IMR-90 (cell line): ENCODE measurements around the gene ODAD3. TPM values are rescaled to one million over a fixed set of nuclear protein-coding genes. Genes with fewer than 3 reads are reported as not detected.

ENCODE experiments used
- ATAC-seq: fragments of 200-7000 bp; cut with Tn5 transposase; 2 replicates; pipeline ENCODE4 v1.9.1; 2020; ENCODE audit warnings: low read depth, mild to moderate bottlenecking, moderate library complexity
- BruUV-seq: library from RNA; stranded (reverse); fragments of 400-500 nt; replicated peaks from 2 replicates; lab custom pipeline; 2021; lab: Mats Ljungman, UMichigan
- CTCF ChIA-PET: fragments of 300-600 bp; formaldehyde crosslinking; extraction: SDS; loops from one replicate; lab custom pipeline; 2021; ENCODE audit warnings: antibody characterized with exemption; lab: Yijun Ruan, JAX
- POLR2A ChIA-PET: fragments of 300-600 bp; sonication (Branson Sonifier 250); formaldehyde crosslinking; loops from one replicate; lab custom pipeline; 2022; ENCODE audit warnings: antibody characterized with exemption; ENCODE audit not compliant: unreplicated experiment; lab: Charles Lee
- DNase-seq: peaks from one replicate; pipeline ENCODE4 v3.0.0; 2013
- H2AFZ ChIP-seq: replicated peaks from 2 replicates; pipeline ENCODE3; 2013; ENCODE audit warnings: low read length, mild to moderate bottlenecking; ENCODE audit not compliant: poor library complexity
- H2AK5ac ChIP-seq: 2 replicates; pipeline ENCODE4 v1.6.1; 2013; ENCODE audit warnings: low read depth, low read length, inconsistent platforms
- H2AK9ac ChIP-seq: replicated peaks from 2 replicates; pipeline ENCODE3; 2013; ENCODE audit warnings: mild to moderate bottlenecking, low read depth, low read length, moderate library complexity; ENCODE audit not compliant: poor library complexity
- H2BK120ac ChIP-seq: 2 replicates; pipeline ENCODE4 v1.6.1; 2013; ENCODE audit warnings: low read depth, low read length, inconsistent platforms
- H2BK15ac ChIP-seq: 3 replicates; pipeline ENCODE4 v1.6.1; 2013; ENCODE audit warnings: low read depth, low read length, inconsistent platforms
- H2BK20ac ChIP-seq: 2 replicates; pipeline ENCODE4 v1.6.1; 2013; ENCODE audit warnings: low read depth, mild to moderate bottlenecking, inconsistent platforms, low read length, moderate library complexity
- H2BK5ac ChIP-seq: 2 replicates; pipeline ENCODE4 v1.6.1; 2013; ENCODE audit warnings: mild to moderate bottlenecking, low read depth, low read length, inconsistent platforms; ENCODE audit not compliant: poor library complexity, severe bottlenecking
- H3K14ac ChIP-seq: replicated peaks from 2 replicates; pipeline ENCODE4 v1.6.1; 2013; ENCODE audit warnings: low read depth, low read length, inconsistent platforms
- H3K18ac ChIP-seq: 2 replicates; pipeline ENCODE4 v1.6.1; 2013; ENCODE audit warnings: low read depth, low read length, control low read depth
- H3K23ac ChIP-seq: 2 replicates; pipeline ENCODE4 v1.6.1; 2013; ENCODE audit warnings: low read depth, low read length, inconsistent platforms
- H3K27ac ChIP-seq: 2 replicates; pipeline ENCODE4 v1.5.1; 2013; ENCODE audit warnings: mild to moderate bottlenecking, control low read depth, low read length; ENCODE audit not compliant: insufficient read depth
- H3K27me3 ChIP-seq: 2 replicates; pipeline ENCODE4 v1.6.1; 2013; ENCODE audit warnings: low read length; ENCODE audit not compliant: control insufficient read depth, insufficient read depth
- H3K36me3 ChIP-seq: 2 replicates; pipeline ENCODE4 v1.6.1; 2013; ENCODE audit warnings: low read length, mixed read lengths; ENCODE audit not compliant: control insufficient read depth, insufficient read depth
- H3K4ac ChIP-seq: 2 replicates; pipeline ENCODE4 v1.6.1; 2013; ENCODE audit warnings: low read depth, low read length, inconsistent platforms
- H3K4me1 ChIP-seq: 2 replicates; pipeline ENCODE4 v1.6.1; 2013; ENCODE audit warnings: low read length, mixed read lengths; ENCODE audit not compliant: control insufficient read depth, insufficient read depth
- H3K4me2 ChIP-seq: 2 replicates; pipeline ENCODE4 v1.6.1; 2013; ENCODE audit warnings: low read depth, mild to moderate bottlenecking, control low read depth, low read length, moderate library complexity
- H3K4me3 ChIP-seq: 2 replicates; pipeline ENCODE4 v1.5.1; 2013; ENCODE audit warnings: low read depth, mild to moderate bottlenecking, control low read depth, low read length, moderate library complexity; ENCODE audit not compliant: insufficient read depth
- H3K56ac ChIP-seq: 2 replicates; pipeline ENCODE4 v1.6.1; 2013; ENCODE audit warnings: low read length, inconsistent platforms; ENCODE audit not compliant: insufficient read depth; ENCODE audit errors: extremely low read depth
- H3K79me1 ChIP-seq, 2 experiments: 2 replicates each; pipeline ENCODE4 v1.6.1; 2013; ENCODE audit warnings: low read length in 2 of 2, inconsistent platforms in 1 of 2, low read depth in 1 of 2
- H3K9ac ChIP-seq: 2 replicates; pipeline ENCODE4 v1.6.1; 2013; ENCODE audit warnings: low read depth, low read length, control low read depth
- H3K9me1 ChIP-seq: 2 replicates; pipeline ENCODE4 v1.6.1; 2013; ENCODE audit warnings: low read length, inconsistent platforms; ENCODE audit not compliant: insufficient read depth
- H3K9me3 ChIP-seq: 2 replicates; pipeline ENCODE4 v1.6.1; 2013; ENCODE audit warnings: low read length; ENCODE audit not compliant: control insufficient read depth, insufficient read depth
- H4K20me1 ChIP-seq: 2 replicates; pipeline ENCODE4 v1.6.1; 2013; ENCODE audit warnings: low read length, inconsistent platforms; ENCODE audit not compliant: insufficient read depth
- H4K5ac ChIP-seq: 2 replicates; pipeline ENCODE4 v1.6.1; 2013; ENCODE audit warnings: mild to moderate bottlenecking, low read depth, low read length, control low read depth
- H4K8ac ChIP-seq, 2 experiments: 2 replicates each; pipeline ENCODE4 v1.6.1; 2013; ENCODE audit warnings: low read depth in 2 of 2, low read length in 2 of 2, control low read depth in 1 of 2, inconsistent platforms in 1 of 2
- H4K91ac ChIP-seq: 2 replicates; pipeline ENCODE4 v1.6.1; 2013; ENCODE audit warnings: low read depth, low read length, inconsistent platforms; ENCODE audit not compliant: insufficient read depth
- BHLHE40 ChIP-seq: fragments of 150-350 bp; IDR thresholded peaks from 2 replicates; pipeline ENCODE4 v1.6.1; 2016; ENCODE audit warnings: mild to moderate bottlenecking, low read depth, low read length
- CEBPB ChIP-seq: IDR thresholded peaks from 2 replicates; pipeline ENCODE4 v1.6.1; 2012; ENCODE audit warnings: low read depth, low read length, improper control_type of control experiment
- CHD1 ChIP-seq: IDR thresholded peaks from 2 replicates; pipeline ENCODE4 v1.6.1; 2012; ENCODE audit warnings: low read depth, low read length, improper control_type of control experiment
- FOS ChIP-seq: fragments of 150-350 bp; IDR thresholded peaks from 2 replicates; pipeline ENCODE4 v1.6.1; 2016; ENCODE audit warnings: low read depth, low read length
- MAFK ChIP-seq: IDR thresholded peaks from 2 replicates; pipeline ENCODE4 v1.6.1; 2012; ENCODE audit warnings: low read depth, low read length, improper control_type of control experiment
- MAZ ChIP-seq: IDR thresholded peaks from 2 replicates; pipeline ENCODE4 v1.6.1; 2012; ENCODE audit warnings: low read depth, mild to moderate bottlenecking, low read length, improper control_type of control experiment, moderate library complexity, borderline replicate concordance
- MXI1 ChIP-seq: IDR thresholded peaks from 2 replicates; pipeline ENCODE4 v1.6.1; 2012; ENCODE audit warnings: low read depth, mild to moderate bottlenecking, low read length, moderate library complexity, borderline replicate concordance
- NFE2L2 ChIP-seq: fragments of 150-350 bp; IDR thresholded peaks from 2 replicates; pipeline ENCODE4 v1.6.1; 2016; ENCODE audit warnings: low read depth, mild to moderate bottlenecking, low read length
- WGBS, 2 experiments: methylation state at CpG; one replicate each; pipeline versions ENCODE4 v1.1.5 to v1.1.7; 2013; ENCODE audit warnings: missing lambda C conversion rate in 2 of 2; ENCODE audit not compliant: insufficient read length in 1 of 2; ENCODE audit errors: extremely low coverage in 2 of 2; 5-methylcytosine and 5-hydroxymethylcytosine counted together
- dilution Hi-C: fragments of 300-500 bp; cut with HindIII; formaldehyde crosslinking; loops from one replicate; pipeline ENCODE4 v1.14.3; 2018; ENCODE audit warnings: low sequenced_read_pairs; ENCODE audit not compliant: unreplicated experiment
- in situ Hi-C: fragments of 300-500 bp; cut with MboI; formaldehyde crosslinking; loops from 3 replicates; pipeline ENCODE4 v1.14.3; 2019; ENCODE audit warnings: low sequenced_read_pairs, inconsistent platforms, mixed read lengths
- intact Hi-C: fragments of 100-400 bp; cut with micrococcal nuclease; formaldehyde crosslinking; loops from 2 replicates; pipeline ENCODE4 v1.10.0; 2022
- polyA plus RNA-seq, 3 experiments: library from polyadenylated mRNA; depleted of rRNA; stranded (reverse); fragments of >200 nt; gene quantifications; 2 replicates each; pipeline ENCODE4 v1.2.3, GENCODE V29; 2012; ENCODE audit warnings: low replicate concordance in 1 of 3
- total RNA-seq: library from RNA; depleted of rRNA; stranded (reverse); fragments of >200 nt; gene quantifications from 2 replicates; pipeline ENCODE4 v1.2.3, GENCODE V29; 2012
- TF ChIP-seq, protein P1 (sequence below): fragments of 150-350 bp; IDR thresholded peaks from 2 replicates; pipeline ENCODE4 v1.6.1; 2016; ENCODE audit warnings: low read depth, mild to moderate bottlenecking, low read length, moderate library complexity, borderline replicate concordance

ODAD3 gene
- total and polyA plus RNA-seq, 2 of the 4 experiments (the other 2 are of a cell fraction) = under 0.01 to 0.44 TPM

DNA sequence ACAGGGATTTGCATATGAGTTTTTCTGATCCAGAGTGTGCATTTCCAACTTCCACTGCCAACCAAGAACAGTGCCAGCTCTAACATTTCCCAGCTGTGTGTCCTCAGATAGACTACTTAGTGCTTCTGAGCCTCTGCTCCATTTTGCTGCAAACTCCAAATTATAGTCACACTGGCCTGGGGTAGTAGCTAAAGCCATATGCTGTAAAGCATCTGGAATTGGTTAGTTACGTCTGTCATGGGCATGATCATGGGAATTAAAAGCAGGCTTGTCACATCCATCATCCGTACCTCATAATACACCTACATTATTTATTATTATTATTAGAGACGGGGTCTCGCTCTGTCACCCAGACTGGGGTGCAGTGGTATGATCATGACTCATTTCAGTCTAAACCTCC, 38.8 kb upstream of the ODAD3 start:
- Histone ChIP-seq H2BK5ac (no peak overlapping the region), H3K4me2 (no peak overlapping the region), H2BK20ac (no peak overlapping the region), H3K23ac (no peak overlapping the region), H4K8ac (no peak overlapping the region), H3K4me3 (no peak overlapping the region), H3K79me1 (no peaks in the 10 kb centered on the region), H3K27me3 (peaks cover 25% of the 10 kb centered on the region), H2AK9ac (no peak overlapping the region), H3K9me3 (no peaks in the 10 kb centered on the region), H3K9ac (no peak overlapping the region), H3K4me1 (no peaks in the 10 kb centered on the region), H3K18ac (no peak overlapping the region), H2AK5ac (no peak overlapping the region), H3K27ac (no peak overlapping the region), H3K14ac (no peak overlapping the region), H3K36me3 (no peaks in the 10 kb centered on the region), H3K56ac (no peak overlapping the region), H4K5ac (no peak overlapping the region), H4K20me1 (no peaks in the 10 kb centered on the region), H3K4ac (no peak overlapping the region), H2BK15ac (no peak overlapping the region), H2AFZ (no peak overlapping the region), H3K9me1 (no peaks in the 10 kb centered on the region), H2BK120ac (no peak overlapping the region), H4K91ac (no peak overlapping the region)
- dilution Hi-C loops (no loop called here), intact Hi-C loops (no loop called here), in situ Hi-C loops (loop anchor here (10.0 kb wide), 1 partner anchor 179 kb away; the partner anchor contains the start of gene TSPAN16)
- no TSS peak for BruUV-seq
- ATAC-seq = no peak
- CTCF ChIA-PET = no interaction called here
- POLR2A ChIA-PET = no interaction called here
- WGBS, 2 experiments = no CpG with 5 or more reads among the region's 4 CpGs
- DNase-seq = no peak
- no peak for TF ChIP-seq FOS
- TF ChIP-seq MAZ = no peak
- no peak for TF ChIP-seq MXI1
- TF ChIP-seq, protein P1, sequence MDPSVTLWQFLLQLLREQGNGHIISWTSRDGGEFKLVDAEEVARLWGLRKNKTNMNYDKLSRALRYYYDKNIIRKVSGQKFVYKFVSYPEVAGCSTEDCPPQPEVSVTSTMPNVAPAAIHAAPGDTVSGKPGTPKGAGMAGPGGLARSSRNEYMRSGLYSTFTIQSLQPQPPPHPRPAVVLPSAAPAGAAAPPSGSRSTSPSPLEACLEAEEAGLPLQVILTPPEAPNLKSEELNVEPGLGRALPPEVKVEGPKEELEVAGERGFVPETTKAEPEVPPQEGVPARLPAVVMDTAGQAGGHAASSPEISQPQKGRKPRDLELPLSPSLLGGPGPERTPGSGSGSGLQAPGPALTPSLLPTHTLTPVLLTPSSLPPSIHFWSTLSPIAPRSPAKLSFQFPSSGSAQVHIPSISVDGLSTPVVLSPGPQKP = no peak
- no peak for TF ChIP-seq CHD1
- no peak for TF ChIP-seq MAFK
- no peak for TF ChIP-seq NFE2L2
- TF ChIP-seq CEBPB = no peak
- no peak for TF ChIP-seq BHLHE40
